HG03342 (cell line): ENCODE measurements around the gene IPP.
A peak's percentile ranks its signal among the peaks of the same experiment; 100 is the strongest.
"Not testable (repeated sequence)": the region's sequence is repeated elsewhere in the genome, so short reads cannot be mapped to it uniquely, and the experiment has no call there.

ENCODE experiments used
- ATAC-seq: cut with Tn5 transposase; IDR thresholded peaks from one replicate; pipeline ENCODE4 v1.9.1; 2021; ENCODE audit warnings: mild to moderate bottlenecking, moderate library complexity; ENCODE audit not compliant: unreplicated experiment

IPP gene

DNA sequence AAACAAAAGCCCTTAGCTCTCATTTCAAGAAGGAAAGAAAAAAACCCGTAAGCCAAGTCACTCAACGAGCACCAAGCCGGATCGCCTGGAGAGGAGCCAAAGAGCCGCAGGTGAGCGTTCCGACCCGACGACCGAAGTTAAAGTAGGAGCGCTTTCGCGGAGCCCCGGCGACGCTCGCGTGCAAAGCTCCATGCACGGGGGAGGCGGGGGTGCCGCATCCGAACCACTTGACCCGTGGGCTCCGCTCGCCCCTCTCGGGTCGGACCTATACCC is 64.5 kb downstream of the IPP start:
- peak; percentile 6 for ATAC-seq

GRCh38 chr1:45685308-45686014 is 65.0 kb downstream of the IPP start:
- ATAC-seq, result no peak

- no peak for ATAC-seq
Measured at GRCh38 chr1:45684402-45684801, 66.1 kb downstream of the IPP start.

DNA sequence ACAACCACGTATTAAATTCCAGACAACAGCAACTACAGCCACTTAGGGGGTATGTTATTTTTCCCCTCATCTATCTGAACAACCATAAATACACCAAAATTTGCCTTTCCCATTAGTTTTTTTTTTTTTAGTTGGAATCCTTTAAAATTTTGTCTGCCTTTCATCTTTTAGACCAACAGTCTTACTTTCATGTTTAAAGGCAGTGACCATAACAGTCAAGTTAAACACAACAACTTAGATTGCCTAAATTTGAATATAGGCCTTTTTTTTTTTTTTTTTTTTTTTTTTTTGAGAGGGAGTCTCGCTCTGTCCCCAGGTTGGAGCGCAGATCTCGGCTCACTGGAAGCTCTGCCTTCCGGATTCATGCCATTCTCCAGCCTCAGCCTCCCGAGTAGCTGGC is 67.5 kb downstream of the IPP start:
- no peak for ATAC-seq

GRCh38 chr1:45679123-45679522 is 71.3 kb downstream of the IPP start:
- no peak for ATAC-seq

- no peak for ATAC-seq
Measured at GRCh38 chr1:45678489-45678888, 72.0 kb downstream of the IPP start.

DNA sequence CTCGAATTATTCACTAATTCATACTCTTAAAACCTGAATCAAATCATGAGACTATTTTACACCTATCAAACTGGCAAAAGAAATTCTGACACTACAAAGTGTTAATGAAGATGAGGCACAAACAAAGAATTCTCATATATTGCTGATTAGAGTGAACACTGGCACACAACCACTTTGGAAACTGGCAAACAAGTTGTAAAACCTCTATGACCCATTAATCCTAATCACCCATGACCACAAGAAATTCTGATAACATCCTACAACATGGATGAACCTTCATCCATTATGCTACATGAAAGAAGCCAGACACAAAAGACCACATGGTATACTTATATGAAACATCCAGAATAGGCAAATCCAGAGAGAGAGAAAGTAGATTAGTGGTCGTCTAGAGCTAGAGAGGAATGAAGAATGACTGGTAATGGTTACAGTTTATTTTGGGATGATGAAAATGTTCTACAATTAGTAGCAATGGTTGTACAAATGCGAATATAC is 72.7 kb downstream of the IPP start:
- no peak for ATAC-seq

DNA sequence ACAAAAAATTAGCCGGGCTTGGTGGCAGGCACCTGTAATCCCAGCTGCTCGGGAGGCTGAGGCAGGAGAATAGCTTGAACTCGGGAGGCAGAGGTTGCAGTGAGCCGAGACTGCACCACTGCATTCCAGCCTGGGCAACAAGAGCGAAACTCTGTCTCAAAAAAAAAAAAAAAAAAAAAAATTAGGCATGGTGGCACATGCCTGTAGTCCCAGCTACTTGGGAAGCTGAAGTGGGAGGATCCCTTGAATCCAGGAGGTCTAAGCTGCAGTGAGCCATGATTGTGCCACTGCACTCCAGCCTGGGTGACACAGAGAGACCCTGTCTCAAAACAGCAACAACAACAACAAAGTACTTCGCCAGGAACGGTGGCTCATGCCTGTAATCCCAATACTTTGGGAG is 73.9 kb downstream of the IPP start:
- not testable (repeated sequence) for ATAC-seq

- ATAC-seq, result no peak
Measured at GRCh38 chr1:45674478-45674877, 76.0 kb downstream of the IPP start.

DNA sequence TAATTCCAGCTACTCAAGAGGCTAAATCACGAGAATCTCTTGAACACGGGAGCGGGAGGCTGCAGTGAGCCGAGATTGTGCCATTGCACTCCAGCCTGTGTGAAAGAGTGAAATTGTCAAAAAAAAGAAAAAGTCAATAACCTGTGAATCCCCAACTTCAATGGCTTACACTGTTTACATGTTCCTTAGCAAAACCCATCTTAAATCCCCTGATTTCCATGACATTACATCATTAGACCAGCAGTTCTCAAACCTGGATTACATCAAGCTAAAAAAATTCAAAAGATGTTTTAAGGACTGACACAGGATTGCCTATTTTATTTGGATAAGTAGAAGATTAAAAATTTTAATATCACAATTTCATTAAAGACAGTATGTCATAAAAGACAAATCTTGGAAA is 76.5 kb downstream of the IPP start:
- ATAC-seq, result no peak

GRCh38 chr1:45669859-45670655 is 80.4 kb downstream of the IPP start:
- ATAC-seq, result no peak

DNA sequence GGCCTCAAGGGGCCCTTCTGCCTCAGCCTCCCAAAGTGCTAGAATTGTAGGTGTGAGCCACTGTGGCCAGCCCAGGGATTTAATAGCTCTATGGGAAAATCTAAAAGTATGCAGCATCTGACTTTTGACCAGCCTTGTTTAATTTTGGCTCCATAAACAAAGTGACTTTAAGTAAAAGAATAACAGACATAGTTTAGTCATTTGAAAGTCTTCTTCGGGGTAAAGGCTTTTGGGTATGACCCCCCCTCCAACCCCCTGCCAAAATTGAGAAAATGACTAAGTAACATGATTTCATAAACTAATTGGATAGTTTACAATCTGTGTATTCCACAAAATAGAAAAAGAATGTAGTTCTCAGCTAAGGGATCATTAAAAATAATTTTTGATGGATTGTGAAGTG is 81.1 kb downstream of the IPP start:
- ATAC-seq, result no peak

GRCh38 chr1:45668526-45668925 is 81.9 kb downstream of the IPP start:
- ATAC-seq, result no peak

- no peak for ATAC-seq
Measured at GRCh38 chr1:45667321-45668111, 82.9 kb downstream of the IPP start.

- ATAC-seq, result no peak
Measured at GRCh38 chr1:45666836-45667235, 83.6 kb downstream of the IPP start.

- ATAC-seq, result no peak
Measured at GRCh38 chr1:45660336-45660735, 90.1 kb downstream of the IPP start.

GRCh38 chr1:45659222-45659621 is 91.2 kb downstream of the IPP start:
- ATAC-seq, result no peak

DNA sequence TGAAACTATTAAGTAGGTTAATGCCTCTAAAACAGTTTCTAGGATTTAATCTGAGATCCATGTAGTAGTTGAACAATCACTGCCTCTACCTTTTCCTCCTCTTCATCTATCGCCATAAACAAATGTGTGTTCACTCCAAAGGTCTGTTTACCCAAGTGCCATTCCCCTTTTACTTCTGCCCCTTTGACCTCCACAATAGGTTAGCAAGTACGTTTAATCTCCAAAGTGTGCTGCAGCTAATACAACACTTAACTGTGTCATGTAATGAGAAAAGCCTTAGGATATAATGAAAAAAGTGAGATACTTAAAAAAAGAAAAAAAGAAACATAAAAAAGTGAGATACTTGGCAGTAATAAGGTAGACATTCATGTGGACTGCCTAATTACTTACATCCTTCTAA is 92.3 kb downstream of the IPP start:
- no peak for ATAC-seq

- ATAC-seq, result no peak
Measured at GRCh38 chr1:45656573-45657226, 93.8 kb downstream of the IPP start.

GRCh38 chr1:45654540-45655280 is 95.7 kb downstream of the IPP start:
- no peak for ATAC-seq
